HG03066 (cell line): ENCODE measurements around the gene OPRL1.

Experiments used
- ATAC-seq: cut with Tn5 transposase; IDR thresholded peaks from one replicate; pipeline ENCODE4 v1.9.1; 2021; ENCODE audit warnings: low read depth; ENCODE audit not compliant: unreplicated experiment

Gene OPRL1

DNA sequence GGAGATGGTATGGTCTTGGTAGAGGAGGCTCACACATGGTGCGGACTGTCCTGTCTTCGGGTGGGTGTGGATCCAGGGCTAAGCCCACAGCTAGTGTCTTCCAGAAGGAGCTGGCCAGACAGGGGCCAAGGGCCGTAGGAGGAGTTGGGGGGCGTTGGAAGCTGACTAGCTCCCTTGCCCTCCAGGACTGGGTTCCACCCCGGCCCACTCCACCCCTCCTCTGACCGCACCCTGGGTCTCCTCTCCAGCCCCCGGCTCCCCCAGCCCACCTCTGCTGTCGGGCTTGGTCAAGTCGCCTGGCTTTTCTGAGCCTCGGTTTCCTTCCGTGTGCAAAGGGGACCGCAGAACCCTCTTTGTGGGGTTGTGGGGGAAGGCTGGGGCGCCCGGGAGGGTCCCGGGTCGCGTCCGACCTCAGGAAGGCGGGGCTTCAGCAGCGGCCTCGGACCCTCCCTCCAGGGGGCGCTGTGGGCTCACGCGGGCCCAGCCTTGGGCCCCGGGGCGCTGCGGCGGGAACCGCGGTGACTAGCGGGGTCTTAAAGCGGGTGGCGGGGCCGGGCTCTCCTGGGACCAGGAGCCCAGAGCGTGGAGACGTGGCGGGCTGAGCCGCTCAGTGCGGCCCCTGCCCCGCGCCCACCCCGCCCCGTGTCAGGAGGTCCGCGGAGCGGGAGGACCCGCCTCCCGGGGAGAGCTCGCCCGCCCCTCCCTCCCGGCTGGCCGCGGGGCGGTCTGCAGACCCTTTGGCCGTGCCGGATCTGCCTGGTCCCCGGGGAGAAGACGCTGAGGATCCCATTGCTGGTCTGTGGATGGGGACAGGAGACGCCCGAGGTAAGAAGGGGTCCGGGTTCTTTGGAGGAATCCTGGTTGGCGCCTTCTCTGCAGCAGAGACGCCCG, 22.1 kb downstream of the OPRL1 start:
- ATAC-seq = no peak

DNA sequence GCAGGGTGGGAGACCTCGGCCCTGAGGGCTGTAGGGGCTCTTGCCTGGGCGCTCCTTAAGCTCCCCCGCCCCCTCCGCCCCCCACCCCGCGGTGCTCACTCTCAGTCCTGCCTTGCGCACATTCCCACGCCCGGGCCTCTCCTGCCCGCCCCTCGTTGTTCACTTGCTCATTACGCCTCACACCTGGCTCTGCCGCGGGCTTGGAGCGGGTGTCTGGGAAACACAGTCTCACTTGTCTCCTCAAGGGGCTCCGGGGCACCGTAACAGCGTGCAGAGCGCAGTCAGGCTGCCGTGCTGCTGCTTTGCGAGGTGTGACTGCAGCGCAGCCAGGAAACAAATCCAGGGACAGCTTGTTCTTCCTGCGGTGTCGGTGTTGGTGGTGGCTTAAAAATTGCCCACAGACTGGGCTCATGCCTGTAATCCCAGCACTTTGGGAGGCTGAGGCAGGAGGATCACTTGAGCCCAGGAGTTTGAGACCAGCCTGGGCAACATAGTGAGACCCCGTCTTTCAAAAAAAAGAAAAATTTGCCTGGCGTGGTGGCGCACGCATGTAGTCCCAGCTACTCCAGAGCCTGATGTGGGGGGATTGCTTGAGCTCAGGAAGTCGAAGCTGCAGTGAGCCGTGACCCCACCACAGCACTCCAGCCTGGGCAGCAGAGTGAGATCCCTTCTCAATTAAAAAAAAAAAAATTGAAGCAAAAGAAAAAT, 22.9 kb downstream of the OPRL1 start:
- ATAC-seq = no peak

DNA sequence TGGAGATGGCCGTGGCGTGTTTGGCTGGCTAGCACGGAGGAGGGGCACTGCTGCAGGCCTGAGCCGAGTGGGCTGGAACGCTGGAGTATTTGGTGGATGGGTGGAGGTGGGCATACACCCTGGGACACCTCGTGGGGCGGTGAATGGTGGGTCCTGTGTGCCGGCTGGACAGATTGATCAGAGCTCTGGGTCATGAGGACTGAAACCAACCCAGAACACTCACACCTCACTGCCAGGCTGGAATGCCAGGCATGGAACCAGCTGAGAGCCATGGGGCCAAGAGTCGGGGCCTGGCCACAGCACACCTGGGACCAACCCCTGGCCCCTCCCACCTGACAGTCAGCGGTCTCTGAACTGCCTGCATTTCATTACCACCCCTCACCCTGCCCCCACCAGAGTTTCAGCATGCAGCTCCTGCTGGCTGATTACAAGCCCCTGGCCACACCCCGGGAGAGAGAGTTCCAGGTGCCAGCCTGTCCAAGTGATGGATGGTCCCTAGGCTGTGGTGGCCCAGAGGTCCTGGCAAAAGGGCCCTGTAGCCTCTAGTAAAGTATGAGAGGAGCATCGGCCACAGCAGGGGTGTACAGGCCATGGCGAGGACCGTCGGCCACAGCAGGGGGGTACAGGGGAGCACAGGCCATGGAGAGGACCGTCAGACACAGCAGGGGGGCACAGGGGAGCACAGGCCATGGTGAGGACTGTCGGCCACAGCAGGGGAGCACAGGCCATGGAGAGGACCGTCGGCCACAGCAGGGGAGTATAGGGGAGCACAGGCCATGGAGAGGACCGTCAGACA, 24.2 kb downstream of the OPRL1 start:
- ATAC-seq = no peak

DNA sequence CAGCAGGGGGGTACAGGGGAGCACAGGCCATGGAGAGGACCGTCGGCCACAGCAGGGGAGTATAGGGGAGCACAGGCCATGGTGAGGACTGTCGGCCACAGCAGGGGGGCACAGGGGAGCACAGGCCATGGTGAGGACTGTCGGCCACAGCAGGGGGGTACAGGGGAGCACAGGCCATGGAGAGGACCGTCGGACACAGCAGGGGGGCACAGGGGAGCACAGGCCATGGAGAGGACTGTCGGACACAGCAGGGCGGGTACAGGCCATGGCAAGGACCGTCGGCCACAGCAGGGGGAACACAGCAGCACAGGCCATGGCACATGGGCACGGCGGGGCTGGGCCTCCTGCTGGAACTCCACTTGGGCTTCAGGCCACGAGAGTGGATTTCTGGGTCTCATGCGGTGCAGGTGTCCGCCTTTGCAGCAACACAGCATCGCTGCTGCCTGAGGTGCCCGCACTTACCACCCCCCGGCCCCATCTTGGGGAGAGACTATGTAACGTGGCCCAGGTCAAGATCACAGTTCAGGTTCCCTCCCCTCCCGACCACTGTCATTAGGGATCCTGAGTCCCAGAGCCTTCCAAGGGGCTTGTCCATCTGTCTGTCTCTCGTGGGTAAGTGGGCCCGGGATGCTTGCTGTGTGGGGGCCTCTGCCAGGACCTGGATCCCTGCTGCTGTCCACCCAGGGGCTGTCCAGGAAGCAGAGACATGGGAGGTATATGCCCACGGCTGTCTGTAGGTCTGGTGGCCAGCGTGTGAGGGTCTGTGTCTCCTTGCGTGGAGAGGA, 25.0 kb downstream of the OPRL1 start:
- no peak for ATAC-seq

DNA sequence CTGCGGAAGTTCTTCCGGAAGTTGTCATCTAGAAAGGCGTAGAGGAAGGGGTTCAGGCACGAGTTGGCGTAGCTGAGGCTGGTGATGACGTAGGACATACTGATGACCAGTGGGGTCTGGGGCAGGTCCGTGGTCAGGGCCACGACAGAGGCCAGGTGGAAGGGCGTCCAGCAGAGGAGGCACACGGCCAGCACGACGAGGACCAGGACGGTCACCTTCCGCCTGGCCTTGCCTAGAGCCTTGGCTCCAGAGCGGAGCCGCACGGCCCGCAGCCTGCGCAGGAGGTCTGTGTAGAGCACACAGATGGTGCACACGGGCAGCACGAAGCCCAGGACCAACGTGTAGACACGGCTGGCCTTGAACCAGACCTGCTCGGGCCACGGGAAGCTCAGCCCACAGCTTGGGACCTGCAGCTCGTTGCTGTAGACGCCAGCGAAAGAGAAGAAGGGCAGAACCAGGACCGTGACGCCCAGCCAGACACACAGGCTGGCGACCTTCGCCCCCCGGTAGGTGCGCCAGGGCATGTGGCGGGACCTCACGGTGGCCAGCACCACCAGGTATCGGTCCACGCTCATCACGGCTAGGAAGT, 26.1 kb downstream of the OPRL1 start:
- no peak for ATAC-seq

DNA sequence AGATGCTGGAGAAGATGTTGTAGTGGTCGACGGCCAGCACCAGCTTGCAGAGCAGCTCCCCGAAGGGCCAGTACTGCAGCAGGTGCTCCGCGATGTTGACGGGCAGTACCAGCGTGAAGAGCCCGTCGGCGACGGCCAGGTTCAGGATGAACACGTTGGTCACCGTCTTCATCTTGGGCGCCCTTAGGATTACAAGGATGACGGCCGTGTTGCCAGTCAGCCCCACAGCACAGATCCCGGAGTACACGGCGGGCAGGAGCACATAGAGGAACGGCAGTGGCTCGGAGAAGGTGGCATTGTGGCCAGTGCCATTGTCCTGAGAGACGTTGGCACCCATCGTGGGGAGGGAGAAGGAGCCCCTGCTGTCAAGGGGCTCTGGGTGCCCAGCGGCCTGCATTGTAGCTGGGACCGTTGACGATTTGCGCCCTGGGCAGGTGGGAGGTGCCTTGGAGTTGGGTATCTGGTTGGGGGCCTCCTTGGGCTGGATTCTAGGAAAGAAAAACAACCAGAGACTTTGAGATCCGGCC, 26.6 kb downstream of the OPRL1 start:
- no peak for ATAC-seq

DNA sequence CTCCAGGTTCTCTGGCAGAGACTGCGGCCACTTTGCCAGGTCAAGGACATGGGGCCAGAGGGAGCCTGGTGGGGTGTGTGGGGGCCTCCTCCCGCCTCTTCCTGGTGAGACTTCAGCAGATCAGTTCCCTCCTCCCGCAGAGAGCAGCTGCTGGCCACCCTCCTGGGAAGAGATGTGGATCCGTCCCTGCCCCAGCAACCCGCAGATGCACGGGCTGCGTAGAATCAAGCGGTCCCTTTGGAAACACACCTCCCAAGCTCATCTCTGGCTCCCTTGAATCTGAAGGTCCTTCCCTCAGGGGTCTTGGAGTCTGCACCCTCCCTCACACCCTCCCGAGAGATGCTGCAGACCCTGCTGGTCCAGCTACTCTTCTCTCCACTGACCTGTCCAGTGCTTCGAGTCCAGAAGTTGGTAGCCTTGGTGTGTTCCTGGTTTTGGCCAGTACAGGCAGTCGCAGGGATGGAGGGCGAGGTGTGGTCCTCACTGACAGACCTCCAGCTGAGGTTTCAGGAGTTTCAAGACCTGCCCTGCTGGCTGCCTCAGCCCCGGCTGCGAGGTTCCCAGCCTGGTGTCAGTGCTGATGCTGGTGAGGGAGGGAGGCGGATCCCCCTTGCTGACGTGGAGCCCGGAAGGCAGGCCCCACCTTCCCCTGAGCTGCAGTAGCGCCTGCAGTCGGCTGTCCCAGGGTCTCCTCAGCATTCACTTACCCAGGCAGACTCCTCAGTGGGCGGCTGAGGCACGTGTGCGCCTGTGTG, 27.3 kb downstream of the OPRL1 start, which contains the start of gene NPBWR2:
TSS of gene NPBWR2 (minus strand) at position 585 of the 755 bp plus-strand sequence. CDS start 734 bp downstream, outside the sequence.
- ATAC-seq = no peak

DNA sequence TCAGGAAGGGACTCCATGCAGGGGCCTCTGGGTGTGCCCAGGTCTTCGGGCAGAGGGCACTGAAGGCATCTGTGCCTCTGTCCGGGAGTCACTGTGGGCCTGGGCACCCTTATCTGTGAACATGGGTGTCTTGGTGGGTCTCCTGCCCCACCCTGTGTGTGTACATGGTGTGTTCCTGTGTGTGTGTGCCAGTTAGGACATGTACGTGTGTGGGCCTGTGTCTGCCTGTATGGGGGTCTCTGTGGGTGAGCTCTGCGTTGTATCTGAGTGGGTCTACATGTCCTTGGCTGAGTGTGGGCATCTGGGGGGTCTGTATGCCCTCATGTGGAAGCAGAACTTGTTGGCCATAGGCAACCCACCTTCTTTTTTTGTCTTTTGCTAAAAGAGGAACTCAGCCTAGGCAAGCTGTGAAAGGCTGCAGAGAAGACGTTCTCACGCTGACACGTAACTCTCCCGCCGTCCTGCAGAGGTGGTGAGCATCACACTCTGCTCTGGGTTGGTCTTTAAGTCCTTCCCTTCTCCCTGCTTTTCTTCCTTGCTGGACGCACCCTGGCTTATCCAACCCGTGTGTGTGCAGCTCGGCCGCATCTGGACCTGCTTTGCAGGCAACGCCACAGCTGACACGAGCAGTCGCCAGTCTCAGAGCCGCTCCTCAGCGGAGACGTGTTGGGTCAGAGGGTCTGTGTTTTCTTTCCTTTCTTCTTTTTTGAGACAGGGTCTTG, 28.0 kb downstream of the OPRL1 start:
- ATAC-seq = no peak

DNA sequence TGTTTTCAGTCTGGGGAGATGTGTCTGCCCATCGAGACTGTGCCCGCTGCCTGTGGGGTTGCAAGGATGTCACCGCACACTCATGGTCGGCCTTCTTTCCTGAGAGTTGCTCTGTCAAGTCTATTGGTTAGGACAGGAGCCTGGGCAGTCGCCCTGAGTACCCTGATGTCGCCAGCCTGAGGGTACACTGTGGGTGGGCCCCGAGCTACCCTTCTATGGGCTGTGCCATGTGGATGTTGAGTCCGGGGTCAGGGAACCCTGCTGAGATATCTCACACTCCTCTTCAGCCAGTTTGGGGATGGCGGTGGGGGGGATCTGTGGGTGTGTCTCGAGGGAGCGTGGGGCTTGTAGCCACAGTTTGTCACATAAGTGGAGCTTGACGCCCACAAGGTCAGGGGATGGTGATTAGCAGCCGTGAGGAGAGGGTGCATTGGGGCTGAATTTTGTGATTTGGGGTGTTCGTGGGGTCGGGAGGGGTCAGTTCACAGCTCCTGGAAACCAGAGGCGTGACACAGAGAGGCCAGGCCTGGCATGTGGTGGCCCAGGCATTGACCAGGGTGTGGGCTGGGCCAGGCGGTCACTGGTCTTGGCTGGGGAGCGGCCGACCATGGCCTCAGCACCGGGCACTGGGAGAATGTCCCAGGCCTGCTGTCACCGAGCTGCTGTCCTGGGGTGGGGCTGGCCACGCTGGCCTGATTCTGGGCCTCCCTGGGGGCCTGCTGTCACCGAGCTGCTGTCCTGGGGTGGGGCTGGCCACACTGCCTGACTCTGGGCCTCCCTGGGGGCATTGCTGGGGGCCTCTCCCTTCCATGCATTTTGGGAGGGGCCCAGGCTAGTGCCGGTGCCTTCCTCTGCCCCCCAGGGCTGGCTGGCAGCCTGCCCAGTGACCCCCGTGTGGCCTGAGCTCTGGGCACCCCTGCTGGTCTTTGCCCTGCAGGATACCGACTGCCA, 29.1 kb downstream of the OPRL1 start:
- no peak for ATAC-seq

DNA sequence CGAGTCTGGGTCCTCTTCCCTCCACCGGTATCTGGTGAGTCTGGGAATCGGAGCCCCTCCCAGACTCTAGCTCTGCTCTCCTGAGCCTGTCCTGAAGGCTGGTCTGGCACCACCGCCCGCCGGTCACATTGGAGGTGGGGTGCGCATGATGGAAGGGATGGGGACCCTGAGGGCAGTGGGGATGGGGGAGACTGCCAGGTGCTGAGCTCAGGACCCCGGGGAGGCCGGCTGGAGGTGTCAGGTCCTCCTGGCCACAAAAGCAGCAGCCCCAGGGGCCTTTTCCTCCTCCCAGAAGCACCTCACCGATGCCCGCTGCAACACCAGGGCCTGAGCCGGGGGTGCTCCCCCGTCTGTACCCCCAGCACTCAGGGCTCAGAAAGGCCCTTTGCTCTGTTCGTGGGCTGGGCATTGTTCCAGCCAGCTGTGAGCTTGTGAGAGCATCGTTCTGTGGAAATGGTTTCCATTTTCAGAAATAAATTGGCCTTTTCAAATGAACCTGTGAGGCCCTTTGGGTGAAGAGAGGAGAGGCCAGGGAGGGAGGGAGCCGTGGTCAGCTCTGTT, 30.0 kb downstream of the OPRL1 start:
- ATAC-seq = no peak

DNA sequence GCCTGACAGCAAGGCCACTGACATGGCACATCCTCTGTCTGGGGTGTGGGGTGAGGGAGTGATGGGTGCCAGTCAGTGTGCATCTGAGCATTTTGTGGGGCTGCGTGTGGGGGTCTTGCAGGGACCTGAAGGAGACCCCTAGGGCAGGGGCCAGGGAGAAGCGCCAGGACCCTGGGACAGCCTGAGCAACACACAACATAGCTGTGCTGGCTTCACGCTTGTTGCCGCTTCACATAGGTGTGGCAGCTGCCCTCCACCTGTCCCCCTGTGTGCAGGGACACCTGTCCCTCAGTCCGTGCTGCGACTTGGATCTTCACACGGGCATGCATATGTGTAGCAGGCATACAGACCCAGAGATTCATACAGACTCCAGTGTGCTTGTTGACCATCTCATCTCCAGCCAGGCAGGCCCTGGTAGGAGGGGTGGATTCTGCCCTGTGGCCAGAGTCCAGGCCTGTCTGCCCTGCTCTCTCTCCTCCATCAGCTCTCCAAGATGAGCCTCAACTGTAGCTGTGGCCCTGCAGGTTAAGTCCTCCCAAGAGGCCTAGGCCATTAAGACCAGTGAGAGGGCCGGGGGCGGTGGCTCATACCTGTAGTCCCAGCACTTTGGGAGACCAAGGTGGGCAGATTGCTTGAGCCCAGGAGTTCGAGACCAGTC, 30.7 kb downstream of the OPRL1 start:
- ATAC-seq = no peak

DNA sequence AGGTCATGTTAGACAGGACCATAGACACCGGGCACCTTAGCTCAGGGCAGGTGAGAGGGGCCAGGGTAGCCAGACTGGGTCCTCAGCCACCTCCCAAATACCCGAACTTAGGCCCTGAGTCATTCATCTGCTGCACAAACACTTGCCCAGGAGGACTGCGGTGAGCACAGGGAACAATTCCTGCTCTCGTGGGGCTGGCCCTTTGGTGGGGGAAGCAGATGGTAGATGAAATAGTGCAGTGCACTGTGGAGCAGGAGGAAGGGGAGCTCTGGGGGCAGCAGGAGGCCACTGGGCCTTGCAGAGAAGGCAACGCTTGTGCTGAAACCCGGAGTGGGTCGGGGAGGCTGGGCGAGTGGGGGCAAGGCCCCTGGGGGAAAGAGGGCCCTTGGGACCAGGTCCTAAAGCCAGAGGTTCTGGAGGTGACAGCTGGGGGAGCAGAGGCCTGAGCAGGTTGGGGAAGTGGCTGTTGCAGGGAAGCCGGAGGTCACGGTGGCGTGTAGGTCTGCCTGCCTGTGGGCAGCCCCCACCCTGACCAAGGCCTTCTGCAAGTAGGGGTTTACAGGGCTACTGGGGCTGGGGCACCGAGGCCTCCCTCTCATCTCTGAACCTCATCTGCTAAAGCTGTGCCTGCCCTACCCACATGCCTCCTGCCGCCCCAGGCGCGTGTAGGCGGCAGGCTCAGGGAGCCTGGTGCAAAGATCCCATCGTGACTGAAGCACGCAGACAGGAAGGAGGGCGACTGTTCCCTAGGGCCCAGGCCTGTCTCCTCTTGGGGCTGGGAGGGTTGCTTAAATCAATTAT, 32.2 kb downstream of the OPRL1 start:
- ATAC-seq = no peak

DNA sequence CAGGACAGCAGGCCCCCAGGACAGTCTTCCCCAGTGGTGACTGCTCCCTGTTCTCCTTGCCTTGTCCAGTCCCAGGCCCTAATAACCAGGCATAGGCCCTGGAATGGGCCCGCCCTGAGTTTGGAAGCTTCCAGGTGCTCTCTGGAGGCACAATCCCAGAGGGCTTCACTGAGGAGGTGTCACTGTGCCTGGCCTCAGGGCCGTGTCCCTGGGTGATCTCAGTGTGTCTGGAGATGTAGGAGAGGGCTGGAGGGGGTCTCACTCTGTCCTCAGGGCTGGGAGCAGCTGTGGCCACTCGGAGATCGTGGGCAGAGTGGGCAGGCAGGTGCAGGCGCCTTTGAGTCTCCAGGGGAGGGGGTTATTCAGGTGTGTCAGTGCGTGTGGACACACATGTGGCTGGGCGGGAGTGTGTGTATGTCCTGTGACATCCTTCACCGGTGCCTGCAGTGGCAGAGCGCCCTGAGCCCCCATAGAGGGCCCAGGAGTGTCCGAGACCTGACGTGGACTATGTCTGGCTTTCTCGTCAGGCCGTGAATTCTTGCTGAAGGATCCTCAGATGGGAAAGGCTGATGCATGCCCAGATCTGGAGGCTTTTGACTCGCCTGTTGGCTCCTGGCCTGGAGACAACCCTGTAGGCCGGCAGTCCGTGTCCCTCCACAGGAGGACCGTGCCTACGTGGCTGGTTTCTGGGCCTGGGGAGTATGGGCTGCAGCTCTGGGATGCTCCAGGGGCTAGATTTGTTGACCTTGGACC, 33.0 kb downstream of the OPRL1 start:
- no peak for ATAC-seq

DNA sequence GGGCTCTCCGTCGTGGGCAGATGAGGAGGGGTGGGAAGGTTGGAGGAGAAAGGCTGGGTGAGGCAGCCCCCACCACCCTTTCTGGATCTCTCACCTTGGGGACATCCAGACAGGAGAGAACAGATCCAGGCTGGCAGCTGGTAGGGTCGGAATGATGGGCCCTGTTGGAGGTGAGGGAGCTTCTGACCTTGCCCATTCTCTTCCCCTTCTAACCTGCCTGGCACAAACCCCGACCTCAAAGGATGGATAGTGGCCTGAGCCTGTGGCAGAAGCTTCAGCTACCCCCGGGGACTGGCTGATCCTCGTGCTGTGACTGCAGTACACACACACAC, 33.5 kb downstream of the OPRL1 start:
- no peak for ATAC-seq

DNA sequence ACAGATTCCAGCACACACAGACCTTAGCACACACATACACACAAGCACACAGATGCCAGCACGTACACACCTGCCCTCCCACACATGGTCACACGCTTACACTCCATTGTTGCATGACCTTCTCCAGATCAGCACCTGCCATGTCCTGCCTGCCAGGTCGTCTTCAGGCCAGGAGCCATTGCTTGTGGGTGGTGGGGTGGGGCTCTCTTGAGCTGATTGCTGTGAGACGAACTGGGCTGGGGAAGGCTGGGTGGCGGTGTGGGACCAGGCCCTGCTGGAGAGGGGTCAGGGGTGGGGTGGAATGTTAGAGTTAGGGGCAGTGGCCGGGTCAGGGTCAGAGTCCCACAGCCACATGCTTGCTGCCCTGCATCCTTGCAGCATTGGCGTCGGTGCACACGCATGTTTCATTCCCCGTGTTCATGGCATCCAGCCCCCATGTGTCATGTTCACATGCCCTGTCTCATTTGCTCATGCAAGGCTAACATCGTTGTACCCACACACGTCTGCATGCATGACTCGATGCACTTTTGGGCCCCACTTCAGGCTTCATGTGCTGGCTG, 34.0 kb downstream of the OPRL1 start:
- no peak for ATAC-seq
